H9 (cell line): ENCODE measurements around the gene ADORA1. TPM values are rescaled to one million over a fixed set of nuclear protein-coding genes. Genes with fewer than 3 reads are reported as not detected.

Experiments
- DNase-seq: peaks from one replicate; pipeline ENCODE4 v3.0.0-alpha.2; 2017
- H2AFZ ChIP-seq: one replicate; pipeline ENCODE4 v1.6.1; 2013; ENCODE audit warnings: mild to moderate bottlenecking, low read length, control low read depth, moderate library complexity
- H2AK5ac ChIP-seq: 2 replicates; pipeline ENCODE4 v1.6.1; 2013; ENCODE audit warnings: low read length, control low read depth, mixed read lengths; ENCODE audit not compliant: insufficient read length
- H2BK120ac ChIP-seq: one replicate; pipeline ENCODE4 v1.6.1; 2013; ENCODE audit warnings: low read depth, mild to moderate bottlenecking, low read length, control low read depth, inconsistent platforms; ENCODE audit not compliant: poor library complexity, severe bottlenecking
- H2BK12ac ChIP-seq: 2 replicates; pipeline ENCODE4 v1.6.1; 2013; ENCODE audit warnings: low read length, control low read depth, mixed read lengths, low read depth; ENCODE audit not compliant: insufficient read length
- H2BK15ac ChIP-seq: 2 replicates; pipeline ENCODE4 v1.6.1; 2013; ENCODE audit warnings: low read depth, low read length, control low read depth
- H2BK20ac ChIP-seq: one replicate; pipeline ENCODE4 v1.6.1; 2013; ENCODE audit warnings: low read depth, mild to moderate bottlenecking, low read length, control low read depth, inconsistent platforms; ENCODE audit not compliant: poor library complexity, severe bottlenecking
- H2BK5ac ChIP-seq: 2 replicates; pipeline ENCODE4 v1.6.1; 2013; ENCODE audit warnings: low read length, control low read depth, mixed read lengths; ENCODE audit not compliant: insufficient read length
- H3K14ac ChIP-seq: 2 replicates; pipeline ENCODE4 v1.6.1; 2013; ENCODE audit warnings: low read length, control low read depth; ENCODE audit not compliant: insufficient read depth
- H3K18ac ChIP-seq: 2 replicates; pipeline ENCODE4 v1.6.1; 2013; ENCODE audit warnings: low read depth, mild to moderate bottlenecking, mixed read lengths, low read length, control low read depth; ENCODE audit not compliant: insufficient read length
- H3K23ac ChIP-seq: 2 replicates; pipeline ENCODE4 v1.6.1; 2013; ENCODE audit warnings: low read length, control low read depth, mixed read lengths, low read depth; ENCODE audit not compliant: insufficient read length
- H3K23me2 ChIP-seq: 2 replicates; pipeline ENCODE4 v1.6.1; 2013; ENCODE audit warnings: low read depth, mild to moderate bottlenecking, mixed read lengths, low read length, control low read depth; ENCODE audit not compliant: insufficient read length, poor library complexity, severe bottlenecking
- H3K27ac ChIP-seq: 2 replicates; pipeline ENCODE4 v1.5.1; 2013; ENCODE audit warnings: low read length, control low read depth, mixed read lengths, low read depth; ENCODE audit not compliant: insufficient read length
- H3K27me3 ChIP-seq: 2 replicates; pipeline ENCODE4 v1.6.1; 2013; ENCODE audit warnings: low read length, control low read depth, inconsistent platforms; ENCODE audit not compliant: insufficient read depth
- H3K4ac ChIP-seq: 2 replicates; pipeline ENCODE4 v1.6.1; 2013; ENCODE audit warnings: low read depth, mild to moderate bottlenecking, control low read depth, inconsistent platforms, low read length, moderate library complexity
- H3K4me1 ChIP-seq: 2 replicates; pipeline ENCODE4 v1.6.1; 2013; ENCODE audit warnings: low read length, control low read depth, inconsistent platforms; ENCODE audit not compliant: insufficient read depth
- H3K4me2 ChIP-seq: 2 replicates; pipeline ENCODE4 v1.6.1; 2013; ENCODE audit warnings: low read length, control low read depth, mixed read lengths; ENCODE audit not compliant: insufficient read length, insufficient read depth
- H3K56ac ChIP-seq: 2 replicates; pipeline ENCODE4 v1.6.1; 2013; ENCODE audit warnings: low read depth, mild to moderate bottlenecking, mixed read lengths, low read length, control low read depth; ENCODE audit not compliant: insufficient read length
- H3K79me1 ChIP-seq: 2 replicates; pipeline ENCODE4 v1.6.1; 2013; ENCODE audit warnings: low read depth, mild to moderate bottlenecking, moderate library complexity, low read length, control low read depth, inconsistent platforms; ENCODE audit not compliant: insufficient read depth, poor library complexity, severe bottlenecking
- H3K79me2 ChIP-seq: 2 replicates; pipeline ENCODE4 v1.6.1; 2013; ENCODE audit warnings: low read length, control low read depth, inconsistent platforms; ENCODE audit not compliant: insufficient read depth
- H3K9ac ChIP-seq: 2 replicates; pipeline ENCODE4 v1.6.1; 2013; ENCODE audit warnings: low read length, control low read depth, mixed read lengths; ENCODE audit not compliant: insufficient read length; ENCODE audit errors: extremely low read depth
- H3K9me3 ChIP-seq: one replicate; pipeline ENCODE4 v1.6.1; 2013; ENCODE audit warnings: low read depth, low read length, inconsistent platforms; ENCODE audit not compliant: control insufficient read depth
- H3T11ph ChIP-seq: one replicate; pipeline ENCODE4 v1.6.1; 2013; ENCODE audit warnings: mild to moderate bottlenecking, low read length, control low read depth, inconsistent platforms
- H4K20me1 ChIP-seq: one replicate; pipeline ENCODE4 v1.6.1; 2013; ENCODE audit not compliant: control insufficient read depth, insufficient read length, insufficient read depth
- H4K5ac ChIP-seq: 2 replicates; pipeline ENCODE4 v1.6.1; 2013; ENCODE audit warnings: low read depth, mild to moderate bottlenecking, mixed read lengths, low read length, control low read depth; ENCODE audit not compliant: insufficient read length
- H4K8ac ChIP-seq: replicated peaks from 2 replicates; pipeline ENCODE4 v1.6.1; 2013; ENCODE audit warnings: low read length, control low read depth, mixed read lengths, low read depth; ENCODE audit not compliant: insufficient read length
- H4K91ac ChIP-seq: 2 replicates; pipeline ENCODE4 v1.6.1; 2013; ENCODE audit warnings: low read depth, mild to moderate bottlenecking, moderate library complexity, mixed read lengths, low read length, control low read depth; ENCODE audit not compliant: insufficient read length
- H3K27ac Mint-ChIP-seq, 3 experiments: 2 replicates in 2 of 3; 3 replicates in 1 of 3; pipeline ENCODE4 v1.8.0; 2020 to 2021; ENCODE audit warnings: mixed read lengths in 3 of 3, mild to moderate bottlenecking in 1 of 3, moderate library complexity in 1 of 3
- H3K27me3 Mint-ChIP-seq: 2 replicates; pipeline ENCODE4 v1.8.0; 2021; ENCODE audit warnings: low read depth, mild to moderate bottlenecking, moderate library complexity, mixed read lengths
- H3K36me3 Mint-ChIP-seq, 3 experiments: 2 replicates in 2 of 3; 3 replicates in 1 of 3; pipeline ENCODE4 v1.8.0; 2020 to 2021; ENCODE audit warnings: low read depth in 3 of 3, mixed read lengths in 3 of 3; ENCODE audit not compliant: insufficient read depth in 1 of 3
- H3K4me1 Mint-ChIP-seq, 2 experiments: 2 replicates each; pipeline ENCODE4 v1.8.0; 2020; ENCODE audit warnings: mixed read lengths in 2 of 2
- H3K4me3 Mint-ChIP-seq, 2 experiments: 2 replicates in 1 of 2; 3 replicates in 1 of 2; pipeline ENCODE4 v1.8.0; 2020 to 2021; ENCODE audit warnings: mild to moderate bottlenecking in 2 of 2, mixed read lengths in 2 of 2, moderate library complexity in 1 of 2
- H3K9me3 Mint-ChIP-seq, 2 experiments: 2 replicates in 1 of 2; 3 replicates in 1 of 2; pipeline ENCODE4 v1.8.0; 2020; ENCODE audit warnings: mild to moderate bottlenecking in 2 of 2, mixed read lengths in 2 of 2, moderate library complexity in 1 of 2
- WGBS: extraction: QIAGEN DNeasy Blood & Tissue Kit; methylation state at CpG from one replicate; pipeline ENCODE4 v1.1.7; 2013; ENCODE audit warnings: missing lambda C conversion rate, low lambda C conversion rate, mixed read lengths; ENCODE audit not compliant: insufficient read length; ENCODE audit errors: extremely low coverage; 5-methylcytosine and 5-hydroxymethylcytosine counted together
- total RNA-seq: library from RNA; stranded (reverse); gene quantifications from 2 replicates; pipeline ENCODE4 v1.2.1, GENCODE V29; 2021
- TF ChIP-seq, protein P1 (sequence below): fragments of 200-600 bp; sonication (generic); conservative IDR thresholded peaks from 3 replicates; pipeline ENCODE4 v1.8.0; 2021; ENCODE audit warnings: antibody characterized with exemption, mild to moderate bottlenecking

Gene ADORA1
- total RNA-seq, 1 experiment from 2014 or later, result 1.3 TPM

DNA sequence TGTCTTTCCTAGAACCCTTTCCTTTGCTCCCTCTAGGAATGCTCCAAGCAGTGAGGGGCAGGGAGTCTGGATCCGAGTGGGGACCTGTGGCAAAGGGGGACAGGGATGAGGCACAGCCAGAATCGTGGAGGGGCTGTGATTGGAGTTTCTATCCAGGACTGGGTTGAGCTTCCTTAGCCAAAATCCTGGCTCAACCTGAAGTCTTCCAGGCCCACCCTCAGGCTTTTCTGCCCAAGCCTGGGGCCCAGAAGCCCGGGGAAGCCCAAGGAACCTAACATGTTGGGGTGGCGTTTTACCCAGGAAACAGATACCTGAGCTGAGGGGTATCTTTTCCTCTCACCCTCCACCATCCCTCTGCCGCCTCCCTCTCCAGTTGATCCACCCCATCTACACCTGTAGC lies 47.1 kb upstream of the ADORA1 start:
- H3K4me2 ChIP-seq, result no peak overlapping the region
- no peak overlapping the region for H3K9ac ChIP-seq
- H3K79me2 ChIP-seq, result no peaks in the 10 kb centered on the region
- H3K27ac ChIP-seq, result no peak overlapping the region
- H2BK15ac ChIP-seq, result no peak overlapping the region
- H3K56ac ChIP-seq, result no peak overlapping the region
- no peak overlapping the region for H4K91ac ChIP-seq
- H3T11ph ChIP-seq, result no peak overlapping the region
- peaks cover 27 to 37% of the 10 kb centered on the region in 2 experiments for H3K4me1 Mint-ChIP-seq
- TF ChIP-seq, protein P1, sequence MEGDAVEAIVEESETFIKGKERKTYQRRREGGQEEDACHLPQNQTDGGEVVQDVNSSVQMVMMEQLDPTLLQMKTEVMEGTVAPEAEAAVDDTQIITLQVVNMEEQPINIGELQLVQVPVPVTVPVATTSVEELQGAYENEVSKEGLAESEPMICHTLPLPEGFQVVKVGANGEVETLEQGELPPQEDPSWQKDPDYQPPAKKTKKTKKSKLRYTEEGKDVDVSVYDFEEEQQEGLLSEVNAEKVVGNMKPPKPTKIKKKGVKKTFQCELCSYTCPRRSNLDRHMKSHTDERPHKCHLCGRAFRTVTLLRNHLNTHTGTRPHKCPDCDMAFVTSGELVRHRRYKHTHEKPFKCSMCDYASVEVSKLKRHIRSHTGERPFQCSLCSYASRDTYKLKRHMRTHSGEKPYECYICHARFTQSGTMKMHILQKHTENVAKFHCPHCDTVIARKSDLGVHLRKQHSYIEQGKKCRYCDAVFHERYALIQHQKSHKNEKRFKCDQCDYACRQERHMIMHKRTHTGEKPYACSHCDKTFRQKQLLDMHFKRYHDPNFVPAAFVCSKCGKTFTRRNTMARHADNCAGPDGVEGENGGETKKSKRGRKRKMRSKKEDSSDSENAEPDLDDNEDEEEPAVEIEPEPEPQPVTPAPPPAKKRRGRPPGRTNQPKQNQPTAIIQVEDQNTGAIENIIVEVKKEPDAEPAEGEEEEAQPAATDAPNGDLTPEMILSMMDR, result no peak
- H2BK5ac ChIP-seq, result no peak overlapping the region
- H3K79me1 ChIP-seq, result no peaks in the 10 kb centered on the region
- no peak overlapping the region for H4K8ac ChIP-seq
- peaks cover 9% of the 10 kb centered on the region for H3K4me1 ChIP-seq
- H3K23ac ChIP-seq, result no peak overlapping the region
- H3K27me3 Mint-ChIP-seq, result peaks cover 2% of the 10 kb centered on the region; the same call in 1 of the 2 replicates
- H2BK12ac ChIP-seq, result no peak overlapping the region
- H3K4ac ChIP-seq, result no peak overlapping the region
- peaks cover 5% of the 10 kb centered on the region for H3K23me2 ChIP-seq
- H2BK20ac ChIP-seq, result no peak overlapping the region
- DNase-seq, result no peak
- H4K20me1 ChIP-seq, result no peaks in the 10 kb centered on the region
- H3K4me3 Mint-ChIP-seq, result no peak overlapping the region
- no peaks in the 10 kb centered on the region; the same call in 1 of the 2 replicates for H3K27me3 ChIP-seq
- WGBS, result no CpG with 5 or more reads among the region's 5 CpGs
- H3K14ac ChIP-seq, result no peak overlapping the region
- peaks cover 0 to 4% (median 2%) of the 10 kb centered on the region in 3 experiments; a peak in 2 of 7 replicates for H3K36me3 Mint-ChIP-seq
- no peaks in the 10 kb centered on the region for H3K9me3 Mint-ChIP-seq
- H2AK5ac ChIP-seq, result no peak overlapping the region
- no peaks in the 10 kb centered on the region for H3K9me3 ChIP-seq
- H2BK120ac ChIP-seq, result no peak overlapping the region
- H2AFZ ChIP-seq, result no peak overlapping the region
- peak overlapping the region in 1 of 3 experiments; percentile 37; a peak in 1 of 7 replicates for H3K27ac Mint-ChIP-seq
- H3K18ac ChIP-seq, result no peak overlapping the region
- H4K5ac ChIP-seq, result no peak overlapping the region
